SK-N-MC (cell line): ENCODE data around the gene BEX2.

Source experiments
- EZH2 ChIP-seq: fragments of 200-600 bp; sonication (generic); IDR thresholded peaks from one replicate; pipeline ENCODE4 v1.6.1; 2017; ENCODE audit warnings: antibody characterized with exemption
- POLR2AphosphoS5 ChIP-seq: IDR thresholded peaks from 2 replicates; pipeline ENCODE4 v1.6.1; 2012; ENCODE audit warnings: mild to moderate bottlenecking, low read depth, low read length, borderline replicate concordance

DNA sequence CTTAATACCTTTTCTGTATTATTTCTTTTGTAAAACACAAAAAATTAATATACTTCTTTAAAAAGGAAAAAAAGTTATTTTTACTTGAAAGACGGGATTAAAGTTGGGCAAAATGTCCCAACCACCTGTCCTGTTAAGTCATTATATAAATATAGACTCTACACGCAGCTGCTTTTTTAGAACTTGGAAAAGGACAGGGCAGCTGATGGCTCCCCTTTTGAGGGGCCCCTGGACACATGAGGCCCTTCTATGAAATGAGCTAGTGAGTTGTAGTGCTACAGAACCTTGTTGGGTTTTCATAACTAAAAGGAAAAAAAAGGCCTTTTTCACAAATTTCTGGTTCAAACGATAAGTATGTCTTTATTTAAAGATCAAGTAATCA is 600 bp upstream of the BEX2 start:
- TF ChIP-seq POLR2AphosphoS5 (no peak), EZH2 (no peak)
